DND-41 (cell line): Measurements from ENCODE around the gene EPB41L4A.
"Not testable (repeated sequence)": the region's sequence is repeated elsewhere in the genome, so short reads cannot be mapped to it uniquely, and the experiment has no call there.

ENCODE experiments used
- ATAC-seq: fragments of 200-7000 bp; cut with Tn5 transposase; 3 replicates; pipeline ENCODE4 v1.9.1; 2021; ENCODE audit warnings: low read depth; ENCODE audit not compliant: insufficient read depth
- DNase-seq: peaks from one replicate; pipeline ENCODE4 v3.0.0-alpha.2; 2020
- H2AFZ ChIP-seq: 2 replicates; pipeline ENCODE4 v1.6.0; 2012; ENCODE audit warnings: low read depth, low read length
- H3K27ac ChIP-seq: 2 replicates; pipeline ENCODE4 v1.5.1; 2012; ENCODE audit warnings: low read length, inconsistent platforms
- H3K27me3 ChIP-seq: fragments of 200-600 bp; sonication (generic); 2 replicates; pipeline ENCODE4 v1.6.0; 2012; ENCODE audit warnings: low read length, mild to moderate bottlenecking, inconsistent platforms; ENCODE audit not compliant: insufficient read depth, poor library complexity
- H3K36me3 ChIP-seq: 2 replicates; pipeline ENCODE4 v1.5.1; 2012; ENCODE audit warnings: low read length, inconsistent platforms; ENCODE audit not compliant: insufficient read depth
- H3K4me1 ChIP-seq: 2 replicates; pipeline ENCODE4 v1.5.1; 2012; ENCODE audit warnings: mild to moderate bottlenecking, low read length; ENCODE audit not compliant: insufficient read depth
- H3K4me2 ChIP-seq: 2 replicates; pipeline ENCODE4 v1.6.0; 2012; ENCODE audit warnings: mild to moderate bottlenecking, moderate library complexity, low read length, inconsistent platforms; ENCODE audit not compliant: insufficient read depth
- H3K4me3 ChIP-seq, 2 experiments: fragments of 200-600 bp in 1 of 2; shearing (Covaris generic) in 1 of 2; 2 replicates each; pipeline ENCODE4 v1.5.1; 2012 to 2016; ENCODE audit warnings: inconsistent platforms in 2 of 2, low read length in 2 of 2, mild to moderate bottlenecking in 2 of 2, low read depth in 1 of 2, moderate library complexity in 1 of 2
- H3K79me2 ChIP-seq: 2 replicates; pipeline ENCODE4 v1.6.0; 2012; ENCODE audit warnings: low read length, inconsistent platforms; ENCODE audit not compliant: insufficient read depth
- H3K9ac ChIP-seq: 2 replicates; pipeline ENCODE4 v1.6.0; 2012; ENCODE audit warnings: low read depth, mild to moderate bottlenecking, inconsistent platforms, low read length, moderate library complexity
- H3K9me3 ChIP-seq: 2 replicates; pipeline ENCODE4 v1.5.1; 2012; ENCODE audit warnings: low read length, moderate library complexity, mild to moderate bottlenecking, inconsistent platforms; ENCODE audit not compliant: insufficient read depth, severe bottlenecking
- H4K20me1 ChIP-seq: 2 replicates; pipeline ENCODE4 v1.6.0; 2012; ENCODE audit warnings: low read length; ENCODE audit not compliant: insufficient read depth
- EZH2 ChIP-seq: IDR thresholded peaks from 3 replicates; pipeline ENCODE4 v1.6.1; 2012; ENCODE audit warnings: borderline replicate concordance, low read depth, mild to moderate bottlenecking, moderate library complexity, low read length, inconsistent platforms; ENCODE audit not compliant: severe bottlenecking
- TF ChIP-seq, protein P1 (sequence below): IDR thresholded peaks from 2 replicates; pipeline ENCODE4 v1.5.1; 2012; ENCODE audit warnings: borderline replicate concordance, low read length, moderate library complexity, mild to moderate bottlenecking; ENCODE audit not compliant: poor library complexity, severe bottlenecking; ENCODE audit errors: extremely low read depth

EPB41L4A gene

DNA sequence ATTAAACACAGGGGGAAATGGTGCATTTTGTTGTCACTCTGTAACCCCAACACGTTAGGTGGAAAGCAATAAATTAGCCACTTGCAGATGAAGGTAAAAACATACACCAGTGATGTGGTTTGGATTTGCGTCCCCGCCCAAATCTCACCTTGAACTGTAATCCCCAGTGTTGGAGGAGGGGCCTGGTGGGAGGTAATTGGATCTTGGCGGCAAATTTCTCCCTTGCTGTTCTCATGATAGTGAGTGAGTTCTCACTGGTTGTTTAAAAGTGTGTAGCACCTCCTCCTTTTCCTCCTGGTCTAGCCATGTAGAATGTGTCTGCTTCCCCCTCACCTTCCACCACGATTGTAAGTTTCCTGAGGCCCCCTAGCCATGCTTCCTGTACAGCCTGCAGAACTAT, 17.2 kb downstream of the EPB41L4A start:
- H3K27ac ChIP-seq: no peak overlapping the region
- H3K4me2 ChIP-seq: no peak overlapping the region
- DNase-seq (no peak), ATAC-seq (no peak)
- H4K20me1 ChIP-seq: no peaks in the 10 kb centered on the region
- no peak overlapping the region for H3K9ac ChIP-seq
- no peaks in the 10 kb centered on the region for H3K4me1 ChIP-seq
- no peak overlapping the region for H3K4me3 ChIP-seq
- no peaks in the 10 kb centered on the region for H3K9me3 ChIP-seq
- H3K27me3 ChIP-seq: peaks cover 4% of the 10 kb centered on the region
- no peak overlapping the region for H2AFZ ChIP-seq
- no peaks in the 10 kb centered on the region for H3K36me3 ChIP-seq
- H3K79me2 ChIP-seq: no peaks in the 10 kb centered on the region
- TF ChIP-seq, protein P1, sequence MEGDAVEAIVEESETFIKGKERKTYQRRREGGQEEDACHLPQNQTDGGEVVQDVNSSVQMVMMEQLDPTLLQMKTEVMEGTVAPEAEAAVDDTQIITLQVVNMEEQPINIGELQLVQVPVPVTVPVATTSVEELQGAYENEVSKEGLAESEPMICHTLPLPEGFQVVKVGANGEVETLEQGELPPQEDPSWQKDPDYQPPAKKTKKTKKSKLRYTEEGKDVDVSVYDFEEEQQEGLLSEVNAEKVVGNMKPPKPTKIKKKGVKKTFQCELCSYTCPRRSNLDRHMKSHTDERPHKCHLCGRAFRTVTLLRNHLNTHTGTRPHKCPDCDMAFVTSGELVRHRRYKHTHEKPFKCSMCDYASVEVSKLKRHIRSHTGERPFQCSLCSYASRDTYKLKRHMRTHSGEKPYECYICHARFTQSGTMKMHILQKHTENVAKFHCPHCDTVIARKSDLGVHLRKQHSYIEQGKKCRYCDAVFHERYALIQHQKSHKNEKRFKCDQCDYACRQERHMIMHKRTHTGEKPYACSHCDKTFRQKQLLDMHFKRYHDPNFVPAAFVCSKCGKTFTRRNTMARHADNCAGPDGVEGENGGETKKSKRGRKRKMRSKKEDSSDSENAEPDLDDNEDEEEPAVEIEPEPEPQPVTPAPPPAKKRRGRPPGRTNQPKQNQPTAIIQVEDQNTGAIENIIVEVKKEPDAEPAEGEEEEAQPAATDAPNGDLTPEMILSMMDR: no peak
- no peak for TF ChIP-seq EZH2

DNA sequence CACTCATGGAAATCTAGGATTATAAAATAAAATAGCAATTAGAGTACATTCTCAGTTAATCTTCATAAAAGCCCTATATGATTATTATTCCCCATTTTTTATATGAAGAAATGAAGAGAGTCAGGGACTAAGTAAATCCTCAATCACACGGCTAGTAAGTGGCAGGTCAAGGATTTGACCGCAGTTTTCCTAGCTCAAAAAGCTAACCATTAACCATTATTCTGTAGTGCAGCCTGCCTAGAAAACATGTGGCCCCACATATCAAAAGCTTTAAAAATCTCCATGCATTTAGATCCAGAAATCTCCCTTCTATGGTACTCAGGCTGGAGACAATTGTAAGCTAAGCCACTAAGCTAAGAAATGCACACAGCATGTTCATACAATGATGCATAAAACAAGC, 21.4 kb downstream of the EPB41L4A start:
- Histone ChIP-seq H3K4me2 (no peak overlapping the region), H4K20me1 (no peaks in the 10 kb centered on the region), H3K27ac (no peak overlapping the region), H3K9ac (no peak overlapping the region), H2AFZ (no peak overlapping the region), H3K4me3 (no peak overlapping the region), H3K27me3 (no peaks in the 10 kb centered on the region), H3K36me3 (no peaks in the 10 kb centered on the region), H3K9me3 (no peaks in the 10 kb centered on the region), H3K79me2 (no peaks in the 10 kb centered on the region), H3K4me1 (no peaks in the 10 kb centered on the region)
- DNase-seq: no peak
- no peak for ATAC-seq
- TF ChIP-seq EZH2: no peak
- TF ChIP-seq, protein P1: no peak

DNA sequence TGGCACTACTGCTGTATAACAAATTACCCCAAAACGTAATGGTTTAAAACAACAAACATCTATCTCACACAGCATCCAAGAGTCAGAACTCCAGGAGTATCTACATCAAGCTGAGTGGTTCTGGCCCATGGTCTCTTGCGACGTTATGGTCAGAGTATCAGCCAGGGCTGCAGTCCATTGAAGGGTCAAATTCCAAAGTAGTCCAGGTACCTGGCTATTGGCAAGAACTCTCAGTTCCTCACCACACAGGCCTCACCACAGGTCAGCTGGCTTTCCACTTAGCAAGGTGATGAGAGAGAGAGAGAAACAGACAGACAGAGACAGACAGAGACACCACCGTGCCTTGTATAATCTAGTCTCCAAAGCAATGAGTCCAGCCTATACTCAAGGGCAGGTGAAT, 22.6 kb downstream of the EPB41L4A start:
- DNase-seq (no peak), ATAC-seq (no peak)

DNA sequence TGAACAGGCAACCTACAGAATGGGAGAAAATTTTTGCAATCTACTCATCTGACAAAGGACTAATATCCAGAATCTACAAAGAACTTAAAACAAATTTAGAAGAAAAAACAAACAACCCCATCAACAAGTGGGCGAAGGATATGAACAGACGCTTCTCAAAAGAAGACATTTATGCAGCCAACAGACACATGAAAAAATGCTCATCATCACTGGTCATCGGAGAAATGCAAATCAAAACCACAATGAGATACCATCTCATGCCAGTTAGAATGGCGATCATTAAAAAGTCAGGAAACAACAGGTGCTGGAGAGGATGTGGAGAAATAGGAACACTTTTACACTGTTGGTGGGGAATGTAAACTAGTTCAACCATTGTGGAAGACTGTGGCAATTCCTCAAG, 23.8 kb downstream of the EPB41L4A start:
- H2AFZ ChIP-seq, H3K4me2 ChIP-seq, H3K9ac ChIP-seq, H3K27ac ChIP-seq, H3K9me3 ChIP-seq, H3K4me1 ChIP-seq, H4K20me1 ChIP-seq, ATAC-seq, DNase-seq, H3K36me3 ChIP-seq, H3K79me2 ChIP-seq, H3K27me3 ChIP-seq, H3K4me3 ChIP-seq: not testable (repeated sequence)

More for the DNA sequence above, 22.6 kb downstream of the EPB41L4A start:
- no peaks in the 10 kb centered on the region for H3K9me3 ChIP-seq
- no peak overlapping the region for H3K9ac ChIP-seq
- no peak for TF ChIP-seq EZH2
- TF ChIP-seq, protein P1: no peak
- no peaks in the 10 kb centered on the region for H4K20me1 ChIP-seq
- no peaks in the 10 kb centered on the region for H3K4me1 ChIP-seq
- no peak overlapping the region for H3K27ac ChIP-seq
- H3K79me2 ChIP-seq: no peaks in the 10 kb centered on the region
- H2AFZ ChIP-seq: no peak overlapping the region
- H3K4me2 ChIP-seq: no peak overlapping the region
- H3K27me3 ChIP-seq: no peaks in the 10 kb centered on the region
- no peak overlapping the region for H3K4me3 ChIP-seq
- no peaks in the 10 kb centered on the region for H3K36me3 ChIP-seq
